SK-N-SH treated with all-trans-retinoic acid at 6 μM for 48 hours (cell line): ENCODE results near the gene MTHFD2L.

Source experiments
- ATAC-seq: fragments of 200-7000 bp; cut with Tn5 transposase; 3 replicates; pipeline ENCODE4 v1.9.1; 2020; ENCODE audit warnings: mild to moderate bottlenecking, moderate library complexity
- BACH2 ChIP-seq: fragments of 250-450 bp; sonication (Bioruptor Pico); IDR thresholded peaks from 2 replicates; pipeline ENCODE4 v1.9.0; 2021; ENCODE audit warnings: mild to moderate bottlenecking, borderline replicate concordance
- CREB5 ChIP-seq: fragments of 250-450 bp; sonication (Bioruptor Pico); IDR thresholded peaks from 2 replicates; pipeline ENCODE4 v1.5.1; 2020; ENCODE audit warnings: low read depth, mild to moderate bottlenecking, moderate library complexity
- CSDC2 ChIP-seq: fragments of 250-450 bp; sonication (Bioruptor Pico); IDR thresholded peaks from 2 replicates; pipeline ENCODE4 v1.5.0; 2020; ENCODE audit warnings: mild to moderate bottlenecking, moderate library complexity
- CSRNP3 ChIP-seq: fragments of 250-450 bp; sonication (Bioruptor Pico); IDR thresholded peaks from 2 replicates; pipeline ENCODE4 v1.5.1; 2021; ENCODE audit warnings: mild to moderate bottlenecking, moderate library complexity
- ESRRG ChIP-seq: fragments of 250-450 bp; sonication (Bioruptor Pico); IDR thresholded peaks from 2 replicates; pipeline ENCODE4 v1.6.1; 2021; ENCODE audit warnings: mild to moderate bottlenecking
- GLIS3 ChIP-seq: fragments of 250-450 bp; sonication (Bioruptor Pico); IDR thresholded peaks from 2 replicates; pipeline ENCODE4 v1.5.0; 2020; ENCODE audit warnings: mild to moderate bottlenecking, moderate library complexity
- ISL1 ChIP-seq: fragments of 250-450 bp; sonication (Bioruptor Pico); IDR thresholded peaks from 2 replicates; pipeline ENCODE4 v2.1.2; 2022; ENCODE audit warnings: mild to moderate bottlenecking, moderate library complexity
- OSR1 ChIP-seq: fragments of 250-450 bp; sonication (Bioruptor Pico); IDR thresholded peaks from 2 replicates; pipeline ENCODE4 v1.8.0; 2022; ENCODE audit warnings: moderate library complexity, mild to moderate bottlenecking, inconsistent platforms
- POU6F1 ChIP-seq: fragments of 250-450 bp; sonication (Bioruptor Pico); IDR thresholded peaks from 2 replicates; pipeline ENCODE4 v1.8.0; 2021; ENCODE audit warnings: low read depth, mild to moderate bottlenecking, moderate library complexity, borderline replicate concordance
- PPARA ChIP-seq: fragments of 250-450 bp; sonication (Bioruptor Pico); IDR thresholded peaks from 2 replicates; pipeline ENCODE4 v1.5.0; 2020; ENCODE audit warnings: mild to moderate bottlenecking, borderline replicate concordance
- RARB ChIP-seq: fragments of 250-450 bp; sonication (Bioruptor Pico); IDR thresholded peaks from 2 replicates; pipeline ENCODE4 v1.8.0; 2021; ENCODE audit warnings: mild to moderate bottlenecking, moderate library complexity
- SNAI2 ChIP-seq: fragments of 250-450 bp; sonication (Bioruptor Pico); IDR thresholded peaks from 2 replicates; pipeline ENCODE4 v1.5.0; 2020; ENCODE audit warnings: mild to moderate bottlenecking, moderate library complexity
- TCF4 ChIP-seq: fragments of 250-450 bp; sonication (Bioruptor Pico); IDR thresholded peaks from 2 replicates; pipeline ENCODE4 v1.8.0; 2021; ENCODE audit warnings: mild to moderate bottlenecking, moderate library complexity, borderline replicate concordance
- TOX ChIP-seq: fragments of 250-450 bp; sonication (Bioruptor Pico); IDR thresholded peaks from 2 replicates; pipeline ENCODE4 v1.8.0; 2021; ENCODE audit warnings: mild to moderate bottlenecking, moderate library complexity, borderline replicate concordance
- TSHZ2 ChIP-seq: fragments of 250-450 bp; sonication (Bioruptor Pico); IDR thresholded peaks from 2 replicates; pipeline ENCODE4 v1.5.0; 2020; ENCODE audit warnings: mild to moderate bottlenecking, moderate library complexity
- ZC3H10 ChIP-seq: fragments of 250-450 bp; sonication (Bioruptor Pico); IDR thresholded peaks from 2 replicates; pipeline ENCODE4 v1.5.1; 2021; ENCODE audit warnings: mild to moderate bottlenecking, moderate library complexity
- ZFP3 ChIP-seq: fragments of 250-450 bp; sonication (Bioruptor Pico); IDR thresholded peaks from 2 replicates; pipeline ENCODE4 v1.5.0; 2020; ENCODE audit warnings: mild to moderate bottlenecking, moderate library complexity
- ZFP30 ChIP-seq: fragments of 450-650 bp; formaldehyde crosslinking; IDR thresholded peaks from 2 replicates; pipeline ENCODE4 v1.5.0; 2022; ENCODE audit warnings: mild to moderate bottlenecking, moderate library complexity
- ZNF565 ChIP-seq: fragments of 450-650 bp; formaldehyde crosslinking; conservative IDR thresholded peaks from 2 replicates; pipeline ENCODE4 v1.5.0; 2020; ENCODE audit warnings: low read depth, mild to moderate bottlenecking, moderate library complexity
- ZNF70 ChIP-seq: fragments of 450-650 bp; formaldehyde crosslinking; IDR thresholded peaks from 2 replicates; pipeline ENCODE4 v1.5.0; 2020; ENCODE audit warnings: mild to moderate bottlenecking, moderate library complexity
- ZNF8 ChIP-seq: fragments of 450-650 bp; formaldehyde crosslinking; IDR thresholded peaks from 2 replicates; pipeline ENCODE4 v1.5.0; 2020; ENCODE audit warnings: mild to moderate bottlenecking, moderate library complexity

The MTHFD2L gene

GRCh38 chr4:74166135-74166534 lies 8.2 kb downstream of the MTHFD2L start (continued):
- no peak for TF ChIP-seq ZNF565
- TF ChIP-seq ZNF8, result no peak
- TF ChIP-seq POU6F1 (CRISPR knock-in tag), result no peak
- TF ChIP-seq GLIS3 (CRISPR knock-in tag), result no peak
- TF ChIP-seq ZFP3 (CRISPR knock-in tag), result no peak
- TF ChIP-seq ZNF70, result no peak

- TF ChIP-seq GLIS3 (CRISPR knock-in tag) (no peak), TOX (CRISPR knock-in tag) (no peak), ESRRG (CRISPR knock-in tag) (no peak), TSHZ2 (CRISPR knock-in tag) (no peak), BACH2 (CRISPR knock-in tag) (no peak), ZNF70 (no peak), ZFP30 (CRISPR knock-in tag) (no peak), CSDC2 (CRISPR knock-in tag) (no peak), SNAI2 (CRISPR knock-in tag) (no peak), POU6F1 (CRISPR knock-in tag) (no peak), ZC3H10 (CRISPR knock-in tag) (no peak), ZFP3 (CRISPR knock-in tag) (no peak), CREB5 (CRISPR knock-in tag) (no peak), ISL1 (no peak), CSRNP3 (CRISPR knock-in tag) (no peak), ZNF8 (no peak), OSR1 (no peak)
- TF ChIP-seq, all 23 proteins: peak for 0
- no peak for ATAC-seq
Measured at GRCh38 chr4:74166818-74167217, 8.9 kb downstream of the MTHFD2L start.

GRCh38 chr4:74167585-74167984 lies 9.7 kb downstream of the MTHFD2L start:
- ATAC-seq, result no peak
- TF ChIP-seq CSRNP3 (CRISPR knock-in tag) (no peak), ZFP3 (CRISPR knock-in tag) (no peak), RARB (CRISPR knock-in tag) (no peak), BACH2 (CRISPR knock-in tag) (no peak), PPARA (CRISPR knock-in tag) (no peak), ZNF8 (no peak), ZC3H10 (CRISPR knock-in tag) (no peak), TCF4 (no peak), POU6F1 (CRISPR knock-in tag) (no peak), TSHZ2 (CRISPR knock-in tag) (no peak), CREB5 (CRISPR knock-in tag) (no peak), ISL1 (no peak), ZFP30 (CRISPR knock-in tag) (no peak), ESRRG (CRISPR knock-in tag) (no peak)
